NCI-H526 treated with DMSO at 0.1 percent for 48 hours (cell line): Measurements from ENCODE around the gene CACNA1B.
"Not testable (repeated sequence)": the region's sequence is repeated elsewhere in the genome, so short reads cannot be mapped to it uniquely, and the experiment has no call there.

Experiments
- DNase-seq: peaks from one replicate; lab custom pipeline; 2025; lab: John Stamatoyannopoulos, UW

Gene CACNA1B

GRCh38 chr9:137866226-137867141 is 11.1 kb upstream of the CACNA1B start:
- DNase-seq, result no peak

- no peak for DNase-seq
Observed at GRCh38 chr9:137870432-137870831, 7.2 kb upstream of the CACNA1B start.

- no peak for DNase-seq
Observed at GRCh38 chr9:137872296-137872695, 5.3 kb upstream of the CACNA1B start.

- DNase-seq, result no peak
Observed at GRCh38 chr9:137873408-137873807, 4.2 kb upstream of the CACNA1B start.

- no peak for DNase-seq
Observed at GRCh38 chr9:137873858-137874362, 3.7 kb upstream of the CACNA1B start.

GRCh38 chr9:137875354-137875753 is 2.2 kb upstream of the CACNA1B start:
- no peak for DNase-seq

- no peak for DNase-seq
Observed at GRCh38 chr9:137875846-137876245, 1.7 kb upstream of the CACNA1B start.

- no peak for DNase-seq
Observed at GRCh38 chr9:137876269-137876668, 1.3 kb upstream of the CACNA1B start.

- DNase-seq, result no peak
Observed at GRCh38 chr9:137876781-137877386, 698 bp upstream of the CACNA1B start.

- DNase-seq, result peak; percentile 22
Observed at GRCh38 chr9:137878146-137878941, 762 bp downstream of the CACNA1B start.

GRCh38 chr9:137879052-137879451 is 1.5 kb downstream of the CACNA1B start:
- DNase-seq, result no peak

GRCh38 chr9:137879566-137880150 is 2.1 kb downstream of the CACNA1B start:
- DNase-seq, result no peak

- no peak for DNase-seq
Observed at GRCh38 chr9:137880160-137880975, 2.8 kb downstream of the CACNA1B start.

GRCh38 chr9:137880976-137881530 is 3.5 kb downstream of the CACNA1B start:
- DNase-seq, result no peak

GRCh38 chr9:137881591-137882505 is 4.3 kb downstream of the CACNA1B start:
- no peak for DNase-seq

- no peak for DNase-seq
Observed at GRCh38 chr9:137882506-137882821, 4.9 kb downstream of the CACNA1B start.

GRCh38 chr9:137883977-137884376 is 6.4 kb downstream of the CACNA1B start:
- DNase-seq, result not testable (repeated sequence)

- DNase-seq, result not testable (repeated sequence)
Observed at GRCh38 chr9:137884547-137884946, 7.0 kb downstream of the CACNA1B start.

- DNase-seq, result not testable (repeated sequence)
Observed at GRCh38 chr9:137885121-137885520, 7.5 kb downstream of the CACNA1B start.

GRCh38 chr9:137888621-137889020 is 11.0 kb downstream of the CACNA1B start:
- not testable (repeated sequence) for DNase-seq
